HepG2 (cell line): ENCODE results near the gene ABTB2. TPM values are rescaled to one million over a fixed set of nuclear protein-coding genes. Genes with fewer than 3 reads are reported as not detected.

Source experiments
- REXO4 ChIP-seq: sonication (generic); formaldehyde crosslinking; IDR thresholded peaks from 2 replicates; pipeline ENCODE4 v1.8.0; 2022; ENCODE audit warnings: missing genetic modification reagents, mild to moderate bottlenecking, borderline replicate concordance
- SMARCE1 ChIP-seq: fragments of 450-650 bp; IDR thresholded peaks from 2 replicates; pipeline ENCODE4 v1.6.1; 2017; ENCODE audit warnings: borderline replicate concordance
- ZEB1 ChIP-seq: IDR thresholded peaks from 2 replicates; pipeline ENCODE4 v1.6.1; 2012; ENCODE audit warnings: mild to moderate bottlenecking, low read depth, inconsistent platforms; ENCODE audit not compliant: insufficient replicate concordance
- ZNF292 ChIP-seq: sonication (generic); formaldehyde crosslinking; IDR thresholded peaks from 2 replicates; pipeline ENCODE4 v1.8.1; 2022; ENCODE audit warnings: mild to moderate bottlenecking, low read depth, missing genetic modification reagents, borderline replicate concordance
- ZNF407 ChIP-seq: sonication (generic); formaldehyde crosslinking; IDR thresholded peaks from one replicate; pipeline ENCODE4 v1.5.1; 2020; ENCODE audit warnings: mild to moderate bottlenecking, missing genetic modification reagents; ENCODE audit errors: not compliant biosample characterization
- polyA plus RNA-seq, 8 experiments: library from polyadenylated mRNA; depleted of rRNA in 3 of 8; stranded (reverse) in 7 of 8; unstranded in 1 of 8; fragments of >200 nt; fragmentation: Illumina TruSeq in 4 of 8; extraction: Trizol in 4 of 8; gene quantifications; 2 replicates each; pipeline versions ENCODE4 v1.2.1 to v1.2.3, GENCODE V29; 2011 to 2016; ENCODE audit warnings: low read depth in 4 of 8, missing spikeins in 1 of 8, mixed read lengths in 1 of 8; ENCODE audit not compliant: insufficient read depth in 1 of 8
- total RNA-seq, 5 experiments: library from RNA; depleted of rRNA; stranded (reverse); fragments of >200 nt; fragmentation: Illumina TruSeq; extraction: Trizol; gene quantifications; 2 replicates each; pipeline ENCODE4 v1.2.3, GENCODE V29; 2016; ENCODE audit warnings: low read depth in 1 of 5

ABTB2 gene
- total and polyA plus RNA-seq, 2 of the 13 experiments (the other 11 are each of a cell fraction or from before 2014, with no cell fraction given), result 5.1 to 15.4 TPM

- TF ChIP-seq ZNF407 (CRISPR knock-in tag) (no peak), SMARCE1 (no peak), REXO4 (CRISPR knock-in tag) (no peak), ZNF292 (no peak), ZEB1 (no peak)
These were observed 189.0 kb downstream of the ABTB2 start (continued) for GRCh38 chr11:34168642-34169420.
